Measurements from ENCODE around the gene ARFGAP3. TPM values are rescaled to one million over a fixed set of nuclear protein-coding genes. Genes with fewer than 3 reads are reported as not detected.
"Not testable (repeated sequence)": the region's sequence is repeated elsewhere in the genome, so short reads cannot be mapped to it uniquely, and the experiment has no call there.

Gene ARFGAP3
- polyA plus RNA-seq, 4 donors = 44.8 to 59.5 (median 55.0) TPM

- DNase-seq (ENCODE audit: low read depth in 4 of 4, low spot score in 3 of 4) = no peak
Observed at GRCh38 chr22:42772647-42773046, 84.4 kb downstream of the ARFGAP3 start.

- no peak for DNase-seq (ENCODE audit: low read depth in 4 of 4, low spot score in 3 of 4)
Observed at GRCh38 chr22:42770941-42771647, 86.0 kb downstream of the ARFGAP3 start.

GRCh38 chr22:42770448-42770726 lies 86.7 kb downstream of the ARFGAP3 start:
- DNase-seq (ENCODE audit: low read depth in 4 of 4, low spot score in 3 of 4) = no peak

GRCh38 chr22:42769574-42770447 lies 87.3 kb downstream of the ARFGAP3 start:
- DNase-seq (ENCODE audit: low read depth in 4 of 4, low spot score in 3 of 4) = peak in 1 of 4 donors; percentile 36

GRCh38 chr22:42769238-42769573 lies 87.9 kb downstream of the ARFGAP3 start:
- DNase-seq (ENCODE audit: low read depth in 4 of 4, low spot score in 3 of 4) = no peak

GRCh38 chr22:42768385-42769035 lies 88.6 kb downstream of the ARFGAP3 start:
- DNase-seq (ENCODE audit: low read depth in 4 of 4, low spot score in 3 of 4) = no peak

- no peak for DNase-seq (ENCODE audit: low read depth in 4 of 4, low spot score in 3 of 4)
Observed at GRCh38 chr22:42766860-42767259, 90.2 kb downstream of the ARFGAP3 start.

- DNase-seq (ENCODE audit: low read depth in 4 of 4, low spot score in 3 of 4) = no peak
Observed at GRCh38 chr22:42764895-42765363, 92.1 kb downstream of the ARFGAP3 start.

GRCh38 chr22:42763965-42764480 lies 93.0 kb downstream of the ARFGAP3 start:
- DNase-seq (ENCODE audit: low read depth in 4 of 4, low spot score in 3 of 4) = no peak

- DNase-seq (ENCODE audit: low read depth in 4 of 4, low spot score in 3 of 4) = no peak
Observed at GRCh38 chr22:42760806-42761565, 96.1 kb downstream of the ARFGAP3 start.

GRCh38 chr22:42758931-42759629 lies 98.0 kb downstream of the ARFGAP3 start:
- DNase-seq (ENCODE audit: low read depth in 4 of 4, low spot score in 3 of 4) = no peak

- DNase-seq (ENCODE audit: low read depth in 4 of 4, low spot score in 3 of 4) = not testable (repeated sequence)
Observed at GRCh38 chr22:42755553-42755952, 101.5 kb downstream of the ARFGAP3 start.

GRCh38 chr22:42755121-42755520 lies 102.0 kb downstream of the ARFGAP3 start:
- DNase-seq (ENCODE audit: low read depth in 4 of 4, low spot score in 3 of 4) = not testable (repeated sequence)

GRCh38 chr22:42754658-42755057 lies 102.4 kb downstream of the ARFGAP3 start:
- DNase-seq (ENCODE audit: low read depth in 4 of 4, low spot score in 3 of 4) = no peak

GRCh38 chr22:42752912-42753311 lies 104.2 kb downstream of the ARFGAP3 start:
- no peak for DNase-seq (ENCODE audit: low read depth in 4 of 4, low spot score in 3 of 4)

- no peak for DNase-seq (ENCODE audit: low read depth in 4 of 4, low spot score in 3 of 4)
Observed at GRCh38 chr22:42752230-42752746, 104.8 kb downstream of the ARFGAP3 start.

- DNase-seq (ENCODE audit: low read depth in 4 of 4, low spot score in 3 of 4) = not testable (repeated sequence)
Observed at GRCh38 chr22:42750421-42750820, 106.7 kb downstream of the ARFGAP3 start.

- DNase-seq (ENCODE audit: low read depth in 4 of 4, low spot score in 3 of 4) = no peak
Observed at GRCh38 chr22:42747701-42748513, 109.2 kb downstream of the ARFGAP3 start.

Measured in left renal pelvis (tissue), 4 donors.